OCI-LY1 (cell line): ENCODE data around the gene RTF2.

ENCODE experiments used
- EZH2 ChIP-seq: fragments of 200-600 bp; sonication (generic), shearing (Covaris generic); IDR thresholded peaks from 2 replicates; pipeline ENCODE4 v1.8.0; 2017; ENCODE audit warnings: borderline replicate concordance, mixed run types, mild to moderate bottlenecking, antibody characterized with exemption, low read length, moderate library complexity, mixed read lengths
- TF ChIP-seq, protein P1 (sequence below): fragments of 200-600 bp; sonication (generic), shearing (Covaris generic); IDR thresholded peaks from 2 replicates; pipeline ENCODE4 v1.5.1; 2017; ENCODE audit warnings: mild to moderate bottlenecking, antibody characterized with exemption, low read length, moderate library complexity, mixed read lengths

DNA sequence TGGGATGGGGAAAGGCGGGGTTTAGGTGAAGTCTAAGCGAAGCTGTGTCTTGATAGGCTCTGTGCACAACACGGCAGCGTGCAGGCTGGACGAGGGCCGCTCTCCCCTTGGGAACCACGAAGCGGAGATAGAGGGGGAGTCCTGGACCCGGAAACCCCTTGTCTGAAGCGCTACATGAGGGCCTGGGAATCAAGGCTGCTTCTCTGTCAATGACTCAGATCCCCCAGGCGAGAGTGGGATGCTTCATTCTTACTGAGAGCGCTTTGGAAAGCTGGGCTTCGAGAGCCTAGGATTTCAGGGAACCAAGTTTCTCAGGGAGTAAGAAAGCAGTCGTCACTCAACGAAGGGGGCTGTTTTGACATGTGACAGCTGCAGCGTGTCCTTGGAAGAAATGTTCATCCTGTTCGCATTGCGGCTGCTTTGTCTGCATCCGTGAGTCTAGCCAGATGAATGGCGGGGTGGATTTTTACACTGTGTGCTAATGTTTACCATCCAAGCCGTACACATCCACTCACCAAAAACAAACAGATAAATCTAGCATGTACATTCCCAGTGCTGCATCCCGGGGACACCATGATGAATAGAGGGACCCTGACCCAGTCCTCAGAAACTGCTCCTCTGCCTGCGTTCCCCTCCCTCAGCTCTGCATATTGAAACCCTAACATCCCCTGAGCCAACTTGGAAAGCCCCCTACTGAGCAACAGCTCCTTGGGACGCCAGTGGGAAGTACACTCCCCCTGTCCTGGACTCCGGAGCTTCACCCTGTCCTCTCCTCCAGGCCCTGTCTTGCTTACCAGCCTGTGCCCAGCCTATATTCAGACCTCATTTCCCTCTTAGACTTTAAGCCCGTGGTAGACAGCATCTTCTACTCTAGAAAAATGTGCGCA, 24.5 kb upstream of the RTF2 start:
- TF ChIP-seq, protein P1, sequence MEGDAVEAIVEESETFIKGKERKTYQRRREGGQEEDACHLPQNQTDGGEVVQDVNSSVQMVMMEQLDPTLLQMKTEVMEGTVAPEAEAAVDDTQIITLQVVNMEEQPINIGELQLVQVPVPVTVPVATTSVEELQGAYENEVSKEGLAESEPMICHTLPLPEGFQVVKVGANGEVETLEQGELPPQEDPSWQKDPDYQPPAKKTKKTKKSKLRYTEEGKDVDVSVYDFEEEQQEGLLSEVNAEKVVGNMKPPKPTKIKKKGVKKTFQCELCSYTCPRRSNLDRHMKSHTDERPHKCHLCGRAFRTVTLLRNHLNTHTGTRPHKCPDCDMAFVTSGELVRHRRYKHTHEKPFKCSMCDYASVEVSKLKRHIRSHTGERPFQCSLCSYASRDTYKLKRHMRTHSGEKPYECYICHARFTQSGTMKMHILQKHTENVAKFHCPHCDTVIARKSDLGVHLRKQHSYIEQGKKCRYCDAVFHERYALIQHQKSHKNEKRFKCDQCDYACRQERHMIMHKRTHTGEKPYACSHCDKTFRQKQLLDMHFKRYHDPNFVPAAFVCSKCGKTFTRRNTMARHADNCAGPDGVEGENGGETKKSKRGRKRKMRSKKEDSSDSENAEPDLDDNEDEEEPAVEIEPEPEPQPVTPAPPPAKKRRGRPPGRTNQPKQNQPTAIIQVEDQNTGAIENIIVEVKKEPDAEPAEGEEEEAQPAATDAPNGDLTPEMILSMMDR = no peak
- no peak for TF ChIP-seq EZH2
